H1 (cell line): ENCODE data around the gene ZFAND3.

Experiments used
- BACH1 ChIP-seq: IDR thresholded peaks from 2 replicates; pipeline ENCODE4 v1.6.1; 2012; ENCODE audit warnings: low read length, improper control_type of control experiment
- CBX5 ChIP-seq: fragments of 300-800, 300-1000 bp; sonication (generic); IDR thresholded peaks from 2 replicates; pipeline ENCODE4 v1.7.1; 2016; ENCODE audit warnings: antibody characterized with exemption, low read length, low read depth
- CREB1 ChIP-seq: IDR thresholded peaks from 2 replicates; pipeline ENCODE4 v1.6.1; 2012; ENCODE audit warnings: inconsistent platforms
- CTBP2 ChIP-seq: IDR thresholded peaks from 2 replicates; pipeline ENCODE4 v1.7.0; 2011; ENCODE audit warnings: borderline replicate concordance, mild to moderate bottlenecking, moderate library complexity, mixed read lengths, low read length; ENCODE audit not compliant: insufficient read depth, insufficient read length
- CTCF ChIP-seq, 3 experiments: IDR thresholded peaks; 1 replicate in 2 of 3; 2 replicates in 1 of 3; pipeline versions ENCODE4 v1.5.1 to v1.6.1; 2011; ENCODE audit warnings: low read length in 3 of 3, mild to moderate bottlenecking in 3 of 3, inconsistent platforms in 2 of 3, low read depth in 1 of 3, moderate library complexity in 1 of 3; ENCODE audit not compliant: insufficient read depth in 1 of 3; ENCODE audit errors: control extremely low read depth in 1 of 3
- EP300 ChIP-seq, 2 experiments: IDR thresholded peaks; 1 replicate in 1 of 2; 2 replicates in 1 of 2; pipeline ENCODE4 v1.6.1; 2011 to 2012; ENCODE audit warnings: low read depth in 2 of 2, low read length in 2 of 2, mild to moderate bottlenecking in 2 of 2, borderline replicate concordance in 1 of 2, inconsistent platforms in 1 of 2, moderate library complexity in 1 of 2
- GABPA ChIP-seq: IDR thresholded peaks from 2 replicates; pipeline ENCODE4 v1.6.1; 2011; ENCODE audit warnings: mild to moderate bottlenecking, low read length, moderate library complexity, borderline replicate concordance; ENCODE audit not compliant: insufficient read depth
- POLR2A ChIP-seq, 2 experiments: IDR thresholded peaks; 1 replicate in 1 of 2; 2 replicates in 1 of 2; pipeline ENCODE4 v1.6.1; 2011; ENCODE audit warnings: low read depth in 2 of 2, low read length in 2 of 2, mild to moderate bottlenecking in 2 of 2; ENCODE audit errors: control extremely low read depth in 1 of 2
- TAF1 ChIP-seq: IDR thresholded peaks from 2 replicates; pipeline ENCODE4 v1.6.1; 2011; ENCODE audit warnings: mild to moderate bottlenecking, low read depth, low read length

- TF ChIP-seq CTCF (IDR thresholded peaks at IDR 0.05; ENCODE audit: control extremely low read depth in 1 of 3, insufficient read depth in 1 of 3, low read depth in 1 of 3, low read length in 3 of 3) (no peak), POLR2A (IDR thresholded peaks at IDR 0.05; ENCODE audit: control extremely low read depth in 1 of 2, low read depth in 2 of 2, low read length in 2 of 2) (no peak), TAF1 (no peak), GABPA (no peak), BACH1 (no peak), EP300 (IDR thresholded peaks at IDR 0.05; ENCODE audit: borderline replicate concordance in 1 of 2, low read depth in 2 of 2, low read length in 2 of 2) (no peak), CBX5 (no peak), CTBP2 (no peak), CREB1 (no peak)
Measured at GRCh38 chr6:37946057-37946456, 126.5 kb downstream of the ZFAND3 start.
